DMS114 treated with DMSO at 0.1 percent for 48 hours (cell line): ENCODE data around the gene MLYCD.

Experiments used
- DNase-seq: peaks from one replicate; lab custom pipeline; 2025; ENCODE audit not compliant: unreplicated experiment; lab: John Stamatoyannopoulos, UW

Gene MLYCD

DNA sequence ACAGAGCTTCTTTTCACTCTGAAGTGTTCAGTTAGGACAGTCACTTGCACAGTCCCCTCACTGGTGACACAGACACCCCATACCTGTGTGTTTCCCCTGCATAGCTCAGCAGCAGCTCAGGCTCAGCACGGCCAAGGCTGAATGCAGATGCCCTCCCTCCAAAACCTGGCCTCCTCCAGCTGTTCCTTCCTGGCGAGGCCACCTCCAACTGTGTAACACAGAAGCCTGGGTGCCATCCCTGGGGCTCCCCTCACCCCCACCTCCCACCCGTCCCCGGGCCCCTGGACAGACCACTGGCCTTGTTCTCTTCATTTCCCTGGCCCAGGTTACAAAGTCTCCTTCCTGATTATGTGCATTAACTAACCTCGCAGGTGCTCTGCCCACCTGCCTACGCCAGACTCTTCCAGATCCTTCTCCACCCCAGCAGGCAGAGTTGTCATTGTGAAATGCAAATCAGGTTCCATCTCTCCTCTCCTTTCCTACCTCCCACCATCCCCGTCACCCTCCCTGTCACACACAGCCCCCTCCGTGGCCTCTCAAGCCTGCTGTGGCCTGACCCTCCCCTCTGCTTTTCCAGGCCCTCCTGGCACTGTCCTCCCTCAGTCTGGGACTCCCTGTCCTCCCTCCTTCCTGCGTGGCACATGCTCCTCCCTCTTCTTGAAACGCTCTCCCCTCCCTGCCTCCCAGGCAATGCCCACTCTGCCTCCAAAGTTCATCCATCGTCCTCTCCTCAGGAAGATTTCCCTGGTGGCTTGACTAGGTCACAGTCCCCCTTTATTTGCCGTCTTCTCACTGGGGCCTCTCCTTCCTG, 26.4 kb downstream of the MLYCD start:
- DNase-seq = no peak

DNA sequence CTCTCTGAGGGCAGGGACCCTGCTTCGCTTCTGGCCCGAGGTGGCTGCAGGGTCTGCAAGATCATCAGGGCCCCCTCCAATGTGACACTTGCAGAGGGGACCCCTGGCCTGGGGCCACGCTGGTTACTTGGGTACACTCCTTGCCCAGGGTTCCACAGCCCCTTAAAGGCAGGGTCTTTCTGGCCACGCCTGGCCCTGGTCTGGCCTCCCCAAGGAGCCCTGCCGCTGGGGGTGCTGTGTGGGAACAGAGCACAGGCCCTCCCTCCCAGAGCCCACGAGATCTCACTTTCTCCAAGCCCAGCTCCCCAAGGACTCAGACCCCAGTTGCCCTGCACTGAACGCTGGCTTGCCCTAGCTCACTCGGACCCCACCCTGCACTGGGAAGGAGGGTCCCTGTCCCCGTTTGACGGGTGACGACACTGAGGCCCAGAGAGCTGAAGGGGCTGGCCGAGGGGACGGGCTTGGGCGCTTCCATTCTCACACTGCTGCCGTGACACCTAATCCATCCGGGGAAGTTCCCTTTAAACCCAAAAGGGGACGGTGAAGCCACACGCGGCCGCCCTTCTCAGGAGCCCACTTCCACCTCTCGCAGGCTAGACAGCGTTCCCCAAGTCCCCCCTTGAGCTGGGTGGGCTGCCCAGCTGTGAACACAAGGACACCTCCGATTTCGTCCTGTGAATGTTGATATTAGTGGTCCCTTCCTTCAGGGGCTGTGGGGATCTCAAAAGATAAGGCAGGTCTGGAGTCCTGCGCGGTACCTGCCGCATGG, 27.2 kb downstream of the MLYCD start:
- no peak for DNase-seq

DNA sequence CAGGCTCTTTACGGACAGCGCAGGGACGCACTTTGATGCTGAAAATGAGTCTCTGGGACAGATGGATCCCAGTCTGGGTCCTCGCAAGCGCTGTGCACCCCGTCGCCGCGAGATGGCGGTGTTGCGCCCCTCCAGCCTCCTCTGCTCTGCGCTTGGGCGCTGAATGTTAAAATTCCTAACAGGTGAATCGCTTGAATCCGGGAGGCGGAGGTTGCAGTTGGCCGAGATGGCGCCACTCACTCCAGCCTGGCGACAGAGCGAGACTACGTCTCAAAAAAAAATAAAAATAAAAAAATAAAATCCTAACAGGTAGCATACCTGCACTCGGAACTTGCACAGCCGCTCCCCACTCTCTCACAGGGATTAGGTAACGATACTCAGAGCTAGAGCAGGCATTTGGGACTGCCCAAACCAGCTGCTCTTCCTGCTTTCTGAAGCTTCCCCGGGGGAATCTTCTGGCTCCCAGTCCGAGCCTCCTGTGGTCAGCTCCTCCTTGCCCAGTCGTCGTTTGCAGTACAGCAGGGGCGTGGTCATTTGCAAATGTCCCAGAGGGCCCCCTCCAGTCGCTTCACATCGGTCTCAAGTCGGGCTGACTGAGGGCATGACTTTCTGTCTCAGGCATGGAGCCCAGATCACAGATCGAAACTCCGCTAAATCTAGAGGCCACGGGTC, 27.9 kb downstream of the MLYCD start:
- peak; percentile 26 for DNase-seq

DNA sequence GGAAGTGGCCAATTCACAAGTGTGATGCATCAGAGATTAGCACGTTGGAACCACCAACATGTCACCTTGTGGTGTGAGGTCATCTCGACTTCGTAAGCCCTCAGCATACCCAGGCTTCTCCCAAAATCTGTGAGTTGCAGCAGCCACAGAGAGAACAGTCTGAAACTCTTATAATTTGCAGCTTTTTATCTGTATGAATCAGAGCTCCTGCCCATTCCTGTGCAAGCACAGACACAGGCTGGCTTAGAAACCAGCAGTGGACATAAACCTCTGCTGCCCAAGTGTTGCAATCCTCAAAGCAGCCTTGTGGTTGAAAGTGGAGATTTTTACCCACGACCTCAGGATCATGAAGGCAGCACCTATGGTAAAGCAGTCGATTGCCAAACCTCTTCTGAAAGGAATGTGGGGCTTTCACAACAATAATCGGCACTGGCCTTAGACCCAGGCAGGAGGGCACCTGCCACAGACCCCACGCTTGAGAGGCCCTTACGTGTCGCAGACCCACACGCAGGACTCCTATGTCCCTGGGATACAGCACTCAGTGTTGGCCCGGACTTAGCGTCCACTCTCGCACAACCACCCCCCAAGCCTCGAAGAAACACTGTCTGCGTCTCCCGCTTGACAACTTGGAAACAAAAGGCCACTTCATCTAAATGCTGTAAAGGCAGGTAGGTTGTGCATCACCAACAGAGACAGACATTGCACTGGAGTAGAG, 29.6 kb downstream of the MLYCD start:
- no peak for DNase-seq

DNA sequence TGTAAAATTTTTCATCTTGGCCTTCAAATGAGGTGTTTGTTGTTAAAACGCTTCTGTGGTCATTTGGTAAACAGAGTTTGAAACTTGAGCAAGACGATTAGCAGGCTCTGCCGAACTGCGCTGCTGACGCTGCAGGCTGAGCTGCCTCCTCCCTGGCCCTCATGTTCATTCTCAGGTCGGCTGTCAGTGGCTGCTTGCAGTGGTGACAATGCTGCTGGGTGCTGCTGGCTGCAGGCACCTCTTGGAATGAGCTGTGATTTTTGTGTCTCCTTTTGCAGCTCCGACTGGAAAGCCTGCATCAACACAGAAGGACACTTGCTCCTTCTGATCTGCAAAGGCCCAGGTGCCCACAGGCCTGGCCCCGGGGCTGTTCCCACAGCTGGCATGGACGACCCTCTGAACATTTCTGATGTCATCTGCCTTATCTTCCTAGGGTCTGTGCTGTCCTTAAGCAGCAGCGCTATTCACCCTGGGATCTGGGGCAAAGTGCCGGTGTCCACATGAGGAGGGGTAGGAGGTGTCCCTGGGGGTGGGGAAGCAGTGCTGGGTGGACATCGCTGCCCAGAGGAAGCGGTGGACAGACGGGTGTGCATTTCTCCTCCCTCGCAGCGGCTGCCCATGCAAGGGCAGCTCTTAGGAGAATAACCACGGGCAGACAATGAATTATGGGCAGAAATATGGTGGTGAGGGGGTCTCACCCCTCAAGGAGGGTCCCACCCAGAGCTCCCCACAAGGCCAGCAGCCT, 31.1 kb downstream of the MLYCD start:
- no peak for DNase-seq

DNA sequence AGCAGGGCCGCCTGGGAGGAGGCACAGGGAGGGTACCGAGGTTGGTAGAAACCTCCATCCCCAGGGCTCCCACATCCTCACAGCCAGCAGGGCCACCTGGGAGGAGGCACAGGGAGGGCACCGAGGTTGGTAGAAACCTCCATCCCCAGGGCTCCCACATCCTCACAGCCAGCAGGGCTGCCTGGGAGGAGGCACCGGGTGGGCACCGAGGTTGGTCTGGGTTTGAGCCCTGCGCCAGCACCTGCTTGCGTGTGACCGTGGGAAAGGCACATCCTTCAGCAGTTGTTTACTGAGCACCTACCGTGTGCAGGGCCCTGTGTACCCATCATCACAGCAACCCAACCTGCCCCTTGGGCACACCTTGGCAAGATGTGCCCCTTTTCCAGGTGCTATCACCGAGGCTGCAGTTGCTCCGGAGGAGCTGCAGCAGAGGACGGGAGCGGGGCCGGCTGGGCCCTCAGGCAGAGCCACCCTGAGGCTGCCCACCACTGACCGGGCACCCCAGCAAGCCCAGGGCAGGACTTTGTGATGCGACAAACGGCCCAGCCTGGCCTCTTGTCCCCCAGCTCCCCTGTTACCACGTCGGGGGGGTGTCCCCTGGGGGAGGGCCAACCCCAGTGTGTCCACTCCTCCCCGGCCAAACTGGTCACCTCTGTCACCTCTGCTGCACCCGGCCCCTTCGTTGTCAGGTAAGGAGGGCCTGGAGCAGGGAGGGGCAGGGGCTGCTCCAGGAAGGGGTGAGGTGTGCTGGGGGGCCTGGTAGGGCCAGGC, 32.0 kb downstream of the MLYCD start:
- DNase-seq = no peak

DNA sequence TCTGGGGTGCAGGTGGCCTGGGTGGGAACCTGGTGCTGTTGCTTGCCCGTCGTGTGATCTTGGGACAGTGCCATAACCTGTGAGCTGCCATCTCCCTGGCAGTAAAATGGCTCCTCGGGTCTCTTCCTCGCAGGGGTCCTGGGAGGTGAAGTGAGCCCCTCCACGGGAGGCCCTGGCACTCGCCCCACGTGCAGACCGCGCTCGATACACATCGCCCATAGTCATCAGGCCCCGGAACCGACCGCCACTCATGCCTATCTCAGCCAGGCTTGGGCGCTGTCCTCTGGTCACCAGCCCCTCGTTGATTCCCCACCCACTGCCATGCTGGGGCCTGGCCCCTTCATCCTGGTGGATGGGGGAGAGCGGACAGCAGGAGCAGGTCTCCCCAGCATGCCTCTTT, 32.6 kb downstream of the MLYCD start:
- no peak for DNase-seq

DNA sequence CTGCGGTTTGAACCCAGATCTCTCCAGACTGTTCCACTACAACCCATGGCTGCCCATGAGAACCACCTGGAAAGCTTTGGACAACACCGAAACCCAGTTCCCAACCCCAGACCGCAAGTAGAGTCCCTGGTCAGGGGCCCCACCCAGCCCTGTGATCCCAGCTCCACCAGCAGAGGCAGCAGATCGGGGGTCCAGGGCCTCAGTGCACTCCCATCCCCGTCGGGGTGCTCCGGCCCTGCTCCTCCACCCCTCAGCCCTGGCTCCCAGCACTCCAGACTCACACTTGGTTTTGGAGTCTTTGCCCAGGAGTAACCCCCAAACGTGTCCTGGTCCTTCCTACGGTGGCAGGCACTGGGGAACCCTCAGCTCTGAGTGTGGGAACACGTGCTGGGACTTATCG, 33.4 kb downstream of the MLYCD start:
- no peak for DNase-seq

DNA sequence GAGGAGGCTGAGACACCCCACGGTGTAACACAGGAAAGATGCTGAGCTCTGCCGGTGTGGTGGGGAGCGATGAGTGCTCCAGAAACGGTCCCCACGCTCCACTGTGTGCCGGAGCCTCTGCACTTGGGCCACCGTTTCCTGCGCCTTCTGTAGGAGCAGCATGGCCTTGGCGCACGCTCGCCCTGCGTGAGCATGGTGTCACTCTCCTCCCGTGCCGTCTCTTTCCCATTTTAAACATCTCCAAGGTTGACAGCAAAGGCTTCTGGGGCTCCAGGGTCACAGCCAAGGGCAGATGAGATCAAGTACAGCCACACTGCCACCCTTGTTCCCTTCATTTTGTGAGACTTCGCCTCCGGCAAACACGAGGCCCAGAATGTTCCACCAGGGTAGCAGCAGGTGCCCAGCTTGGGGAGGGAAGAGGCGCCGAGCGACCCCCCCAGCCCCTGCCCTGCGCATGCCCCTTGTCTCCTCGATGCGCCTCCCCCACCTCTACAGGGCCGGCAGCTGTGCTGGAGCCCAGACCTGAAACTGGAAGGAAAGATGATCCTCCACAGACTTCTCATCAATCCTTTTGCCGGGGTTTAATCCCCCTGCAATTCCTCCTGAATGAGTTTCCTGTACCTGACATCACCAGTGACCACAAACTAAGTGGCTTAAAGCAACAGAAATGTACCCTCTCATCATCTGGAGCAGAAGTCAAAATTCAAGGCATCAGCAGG, 34.2 kb downstream of the MLYCD start:
- DNase-seq = no peak

DNA sequence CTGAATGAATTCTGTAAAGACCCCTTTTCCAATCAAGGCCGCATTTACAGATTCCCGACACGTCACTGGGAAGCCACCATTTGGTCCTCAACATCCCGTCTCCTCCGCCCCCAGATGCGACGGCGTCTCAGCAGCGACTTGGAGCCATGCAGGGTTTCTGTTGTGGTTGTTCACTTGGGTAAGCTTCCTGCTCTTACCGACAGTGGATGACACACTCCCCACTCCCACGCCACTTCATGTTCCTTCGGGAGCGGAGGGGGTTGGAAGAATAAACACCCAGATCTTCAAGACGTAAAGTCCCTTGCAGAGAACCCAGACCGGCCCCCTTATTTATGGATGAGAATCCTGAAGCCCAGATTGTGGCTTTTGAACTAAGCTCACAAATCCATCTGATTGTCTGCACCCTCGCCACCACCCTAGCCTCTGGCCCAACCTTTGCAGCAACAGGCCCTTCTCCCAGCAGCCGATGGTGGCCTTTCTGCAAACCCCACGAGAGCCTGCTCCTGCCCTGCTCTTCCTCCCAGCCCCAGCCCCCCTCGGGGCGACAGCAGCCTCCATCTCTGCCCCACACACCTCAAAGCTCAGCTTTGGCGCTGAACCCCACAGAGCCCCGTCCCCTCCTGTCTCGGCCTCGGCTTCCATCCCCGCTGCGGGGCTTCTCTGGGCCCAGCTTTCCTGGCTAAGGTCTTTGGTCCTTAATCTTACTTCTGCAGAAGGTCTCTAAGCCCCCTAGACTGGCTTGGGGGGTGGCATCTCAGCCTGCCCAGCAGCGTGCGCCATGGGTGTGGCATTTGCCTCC, 35.2 kb downstream of the MLYCD start:
- DNase-seq = no peak

DNA sequence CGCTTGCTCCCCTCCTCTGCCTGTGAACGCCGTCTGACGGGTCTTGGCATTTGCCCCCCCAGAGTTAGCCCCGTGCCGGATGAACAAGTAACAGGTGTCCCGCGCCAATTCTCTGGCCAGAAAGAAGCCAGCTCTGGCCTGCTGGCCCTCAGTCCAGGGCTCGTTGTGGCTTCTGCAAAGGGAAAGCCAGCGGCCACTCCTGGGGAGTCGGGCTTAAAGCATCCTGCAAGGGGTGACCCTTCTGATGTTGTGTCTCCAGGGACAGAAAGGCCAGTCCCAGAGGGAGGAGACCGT, 35.7 kb downstream of the MLYCD start:
- DNase-seq = no peak

DNA sequence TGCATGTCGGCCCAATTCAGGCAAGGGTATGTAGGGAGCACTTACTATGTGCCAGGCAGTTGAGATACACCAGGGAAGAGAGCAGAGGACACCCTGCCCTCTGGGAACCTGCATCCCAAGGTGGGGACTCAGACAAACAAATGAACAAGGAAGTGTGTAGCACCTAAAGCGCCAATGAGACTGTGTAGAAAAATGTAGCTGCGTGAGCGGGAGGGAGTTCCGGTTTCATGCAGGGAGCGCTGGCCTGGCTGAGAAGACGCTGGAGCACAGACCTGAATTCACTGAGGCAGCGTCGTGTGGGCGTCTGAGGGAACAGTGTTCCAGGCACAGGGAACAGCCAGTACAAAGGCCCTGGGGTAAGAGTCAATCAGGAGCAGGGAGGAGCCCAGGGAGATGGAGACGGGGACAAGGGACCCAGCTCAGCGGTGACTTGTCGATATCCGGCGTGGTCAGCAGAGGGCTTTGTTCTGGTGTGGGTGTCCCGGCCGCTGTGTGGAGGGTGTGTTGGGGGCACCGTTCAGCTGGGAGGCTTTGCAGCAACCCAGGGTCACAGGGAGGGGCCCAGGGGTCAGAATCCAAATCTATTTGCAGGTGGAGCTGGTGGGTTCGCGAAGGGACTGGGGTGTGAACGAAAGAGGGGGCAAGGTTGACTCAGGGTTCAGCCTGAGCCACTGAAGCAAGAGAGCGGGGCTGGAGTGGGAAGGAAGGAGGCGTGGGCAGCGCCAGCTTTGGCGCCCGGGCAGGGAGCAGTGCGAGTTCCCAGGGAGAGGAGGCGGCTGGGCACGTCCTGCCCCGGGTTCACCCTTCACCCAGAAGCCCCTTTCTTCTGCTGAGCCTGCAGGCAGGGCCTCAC, 36.3 kb downstream of the MLYCD start:
- DNase-seq = no peak

DNA sequence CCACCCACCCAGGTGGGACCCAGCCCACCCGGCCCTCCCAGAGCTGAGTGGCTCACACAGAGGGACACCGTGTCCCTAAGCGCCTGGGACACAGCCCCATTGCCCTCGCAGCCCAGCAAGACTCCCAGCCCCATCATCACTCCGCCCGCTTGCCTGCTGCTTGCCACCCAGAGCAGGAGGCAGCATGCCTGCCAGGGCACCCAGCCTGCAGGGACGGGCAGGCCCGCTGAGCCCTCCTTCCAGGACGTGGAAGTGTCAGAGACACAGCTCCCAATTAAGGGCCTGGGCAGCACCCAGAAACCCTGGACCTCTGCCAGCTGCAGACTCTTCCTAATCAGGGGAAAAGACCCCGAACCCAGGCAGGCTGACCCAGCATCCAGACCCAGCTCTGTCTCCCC, 36.9 kb downstream of the MLYCD start:
- DNase-seq = no peak

DNA sequence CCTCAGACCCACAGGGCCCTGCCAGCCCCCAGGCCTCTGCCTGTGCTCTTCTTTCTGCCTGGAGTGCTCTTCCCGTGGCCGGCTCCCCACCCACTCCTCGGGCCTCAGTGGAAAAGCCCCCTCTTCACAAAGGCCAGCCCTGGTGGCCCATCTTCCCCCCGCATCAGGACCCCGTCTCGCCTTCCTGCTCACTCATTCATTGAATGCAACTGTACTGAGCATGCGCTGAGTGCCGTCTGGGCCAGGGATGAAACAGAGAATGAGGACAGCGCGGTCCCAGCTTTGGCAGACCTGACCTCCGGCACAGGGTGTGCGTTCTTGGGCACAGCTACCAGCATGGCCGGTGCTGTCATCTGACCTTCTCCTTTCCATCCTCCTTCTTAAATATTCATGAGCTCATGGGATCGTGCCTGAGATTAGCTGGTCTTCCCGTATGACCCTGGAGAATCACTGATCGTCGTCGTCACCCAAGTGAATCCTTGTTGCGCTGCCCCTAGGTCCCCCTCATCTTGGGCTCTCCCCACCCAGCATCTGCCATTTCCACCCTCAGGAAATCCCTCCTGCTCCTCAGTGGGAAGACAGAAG, 37.8 kb downstream of the MLYCD start:
- no peak for DNase-seq

DNA sequence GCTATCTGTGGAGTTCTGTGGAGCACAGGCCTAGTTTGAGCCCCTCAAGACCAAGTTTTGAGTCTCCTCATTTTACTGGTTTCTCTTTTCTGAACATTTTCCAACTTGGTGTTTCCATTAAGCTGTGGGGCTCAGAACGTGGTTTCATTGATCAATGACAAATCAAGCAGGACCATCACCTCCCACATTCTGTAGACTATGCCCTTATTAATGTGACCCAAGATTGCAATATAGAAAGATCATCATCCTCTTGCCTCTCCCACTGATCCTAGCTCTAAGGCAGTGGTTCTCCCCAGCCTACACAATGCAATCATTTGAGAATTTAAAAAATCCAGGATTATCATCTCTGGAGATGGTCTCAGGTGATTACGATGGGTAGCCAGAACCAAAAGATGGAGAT, 38.4 kb downstream of the MLYCD start:
- DNase-seq = no peak

DNA sequence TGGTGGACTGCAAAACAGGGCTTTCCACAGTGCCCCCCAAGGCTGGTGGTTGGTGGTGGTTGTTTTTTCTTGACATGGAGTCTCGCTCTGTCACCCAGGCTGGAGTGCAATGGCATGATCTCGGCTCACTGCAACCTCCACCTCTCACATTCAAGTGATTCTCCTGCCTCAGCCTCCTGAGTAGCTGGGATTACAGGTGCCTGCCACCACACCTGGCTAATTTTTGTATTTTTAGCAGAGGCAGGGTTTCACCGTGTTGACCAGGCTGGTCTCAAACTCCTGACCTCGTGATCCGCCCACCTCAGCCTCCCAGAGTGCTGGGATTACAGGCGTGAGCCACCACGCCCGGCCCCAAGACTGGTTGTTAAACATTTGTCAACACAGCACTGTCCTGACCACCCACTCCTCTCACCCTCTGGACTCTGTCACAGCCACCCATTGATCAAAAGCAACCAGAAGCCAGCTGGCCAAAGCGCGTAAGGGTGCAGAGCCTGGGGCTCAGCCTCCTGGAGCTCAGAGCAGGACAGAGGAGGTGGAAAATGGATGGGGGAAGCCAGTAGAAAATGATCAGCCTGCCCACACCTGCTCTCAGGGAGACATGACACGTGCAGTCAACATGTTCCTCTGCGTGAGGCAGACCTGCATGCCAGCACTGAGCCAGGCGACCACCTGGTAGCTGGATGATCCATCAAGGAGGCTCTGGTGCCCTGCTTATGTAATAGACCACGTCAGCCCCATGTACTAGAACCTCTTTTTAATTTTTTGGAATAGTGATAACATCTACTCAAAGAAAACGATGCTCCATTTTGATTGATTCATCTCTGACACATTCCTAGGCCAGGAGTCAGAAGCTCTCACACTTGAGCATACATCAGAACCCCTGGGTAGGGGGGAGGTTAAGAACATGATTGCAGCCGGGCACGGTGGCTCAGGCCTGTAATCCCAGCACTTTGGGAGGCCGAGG, 39.3 kb downstream of the MLYCD start:
- DNase-seq = no peak
